DMS53 treated with DMSO at 0.1 percent for 48 hours (cell line): ENCODE data around the gene VAT1L.

Source experiments
- DNase-seq: peaks from one replicate; lab custom pipeline; 2025; ENCODE audit not compliant: unreplicated experiment; lab: John Stamatoyannopoulos, UW

Gene VAT1L

DNA sequence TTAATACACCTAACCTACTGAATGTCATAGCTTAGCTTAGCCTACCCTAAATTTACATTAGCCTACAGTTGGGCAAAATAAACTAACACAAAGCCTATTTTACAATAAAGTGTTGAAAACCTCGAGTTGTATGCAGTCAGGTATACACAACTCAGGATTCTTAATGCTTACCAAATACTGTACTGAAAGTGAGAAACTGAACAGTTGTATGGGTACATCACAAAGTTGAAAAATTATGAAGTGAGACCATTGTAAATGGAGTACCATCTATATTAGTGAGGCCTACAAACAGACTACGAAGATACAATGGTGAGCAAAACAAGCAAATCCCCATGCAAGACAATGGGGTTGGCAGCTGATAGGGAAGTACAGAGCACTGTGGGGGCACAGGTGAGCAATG, 79.7 kb downstream of the VAT1L start:
- DNase-seq = no peak

DNA sequence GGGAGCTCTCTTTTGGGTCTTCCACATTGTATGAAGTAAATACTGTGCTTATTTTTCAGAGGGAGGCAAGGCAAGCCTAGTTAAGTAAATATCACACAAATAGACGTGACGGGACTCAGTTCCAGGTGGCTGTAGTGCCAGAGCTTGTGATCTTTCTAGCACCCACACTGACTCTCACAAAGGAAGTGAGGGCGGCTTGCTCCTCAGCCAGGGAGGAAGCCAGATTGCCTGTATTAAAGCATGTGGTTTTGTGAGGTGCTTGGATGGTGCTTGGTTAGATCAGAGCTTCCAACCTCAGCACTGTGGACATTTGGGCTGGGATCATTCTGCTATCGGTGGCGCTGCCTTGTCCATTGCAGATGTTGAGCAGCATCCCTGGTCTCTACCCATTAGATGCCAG, 80.1 kb downstream of the VAT1L start:
- DNase-seq = no peak

DNA sequence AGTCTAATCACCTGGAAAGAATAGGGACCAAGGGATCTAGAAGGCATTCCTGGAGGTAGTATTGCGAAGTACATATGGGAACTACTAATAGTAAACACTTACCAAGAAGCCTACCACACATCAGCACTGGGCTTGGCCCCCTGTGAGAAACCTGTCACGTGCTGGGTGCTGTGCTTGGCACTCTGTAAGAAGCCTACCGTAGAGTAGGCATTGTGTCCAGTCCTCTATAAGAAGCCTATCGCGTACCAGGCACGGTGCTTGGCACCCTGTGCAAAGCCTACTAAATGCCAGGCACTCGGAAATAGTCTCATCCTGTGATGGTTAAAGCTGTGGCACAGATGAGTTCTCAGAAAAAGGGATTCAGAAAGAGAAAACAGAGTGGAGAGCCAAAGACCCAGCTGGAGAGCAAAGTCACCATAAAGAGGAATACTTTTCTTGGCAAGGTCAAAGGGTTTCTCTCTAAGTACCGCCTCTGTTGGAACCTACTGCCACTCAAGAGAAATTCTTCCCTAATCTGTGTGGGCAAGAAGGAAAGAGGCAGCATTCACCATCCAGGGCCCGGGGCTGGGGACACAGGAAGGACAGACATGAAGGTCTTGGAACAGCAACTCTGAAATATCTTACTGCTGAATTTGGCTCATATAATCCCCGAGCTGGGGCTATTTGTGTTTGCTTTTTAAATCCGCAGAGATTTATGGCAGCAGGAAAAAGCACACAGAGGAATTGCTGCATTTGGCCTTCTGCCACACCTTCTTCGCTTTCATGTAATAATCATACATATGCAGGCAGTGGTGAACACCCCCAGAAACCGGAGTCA, 81.8 kb downstream of the VAT1L start:
- no peak for DNase-seq

DNA sequence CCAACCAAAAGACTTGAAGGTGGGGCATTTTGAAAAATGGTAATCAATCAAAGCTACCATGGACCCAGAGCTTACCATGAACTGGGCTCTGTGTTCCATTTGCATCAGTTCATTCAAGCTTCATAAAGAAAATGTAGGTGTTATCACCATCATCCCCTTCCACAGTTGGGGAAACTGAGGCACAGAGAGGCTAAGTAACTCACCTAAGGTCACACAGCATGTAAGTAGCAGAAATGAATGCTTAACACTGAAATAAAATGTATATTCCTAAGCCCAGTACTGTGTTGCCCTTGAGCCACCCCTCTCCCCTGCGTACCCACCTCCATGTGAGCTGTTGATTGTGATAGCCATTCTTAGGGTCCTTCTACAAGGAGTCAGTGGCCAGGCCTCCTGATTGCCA, 83.6 kb downstream of the VAT1L start:
- DNase-seq = no peak

DNA sequence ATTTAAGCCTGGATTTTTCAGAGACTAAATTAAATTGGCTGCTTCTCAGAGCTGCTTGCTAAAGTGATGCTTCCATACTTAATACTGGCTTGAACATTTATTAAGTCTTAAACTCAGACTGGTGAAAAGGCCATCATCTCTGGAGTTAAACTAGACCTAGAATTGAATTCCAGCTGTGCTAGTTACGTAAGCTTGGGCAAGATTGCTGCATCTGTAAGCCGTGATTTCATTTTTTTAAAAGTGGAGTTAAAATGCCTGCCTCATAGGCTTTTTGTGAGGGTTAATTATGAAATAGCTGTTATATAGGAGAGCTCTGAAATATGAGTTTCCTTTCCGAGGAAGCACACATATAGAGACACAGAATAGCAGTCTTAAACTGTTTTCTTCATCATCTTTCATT, 84.7 kb downstream of the VAT1L start:
- DNase-seq = no peak

DNA sequence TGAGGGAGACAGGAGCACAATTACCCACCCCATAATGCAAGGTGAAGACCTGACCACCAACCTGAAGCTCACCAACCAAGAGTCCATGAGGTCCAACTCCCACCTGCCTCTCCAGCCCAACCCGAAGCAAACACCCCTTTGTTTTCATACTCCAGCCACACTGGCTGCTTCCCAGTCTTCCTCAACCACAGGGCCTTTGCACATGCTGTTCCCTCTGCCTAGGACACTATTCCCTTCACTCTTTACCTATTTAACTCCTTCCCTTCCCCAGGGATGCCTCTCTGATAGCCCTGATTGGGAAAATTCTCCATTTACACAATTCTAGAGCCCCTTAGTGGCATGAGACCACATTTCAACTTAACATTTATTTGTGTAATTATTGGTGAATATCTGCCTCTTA, 86.0 kb downstream of the VAT1L start:
- DNase-seq = no peak

DNA sequence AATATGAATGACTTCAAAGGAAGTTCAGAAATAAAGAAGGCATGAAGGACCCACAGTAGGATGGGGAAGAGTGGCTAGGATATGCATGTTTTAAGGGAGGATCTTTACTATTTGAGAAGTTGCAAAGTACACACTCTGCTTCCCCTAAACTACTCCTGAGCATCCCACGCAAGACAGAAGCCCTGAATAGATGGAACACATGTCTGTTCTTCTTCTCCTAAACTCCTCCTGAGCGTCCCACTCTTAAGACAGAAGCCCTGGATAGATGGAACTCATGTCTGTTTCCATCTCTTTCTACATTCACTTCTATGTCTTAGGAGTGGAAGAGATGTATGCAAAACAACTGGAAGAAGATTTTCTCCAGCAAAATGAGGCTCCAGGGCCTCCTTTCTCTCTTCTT, 88.4 kb downstream of the VAT1L start:
- no peak for DNase-seq

DNA sequence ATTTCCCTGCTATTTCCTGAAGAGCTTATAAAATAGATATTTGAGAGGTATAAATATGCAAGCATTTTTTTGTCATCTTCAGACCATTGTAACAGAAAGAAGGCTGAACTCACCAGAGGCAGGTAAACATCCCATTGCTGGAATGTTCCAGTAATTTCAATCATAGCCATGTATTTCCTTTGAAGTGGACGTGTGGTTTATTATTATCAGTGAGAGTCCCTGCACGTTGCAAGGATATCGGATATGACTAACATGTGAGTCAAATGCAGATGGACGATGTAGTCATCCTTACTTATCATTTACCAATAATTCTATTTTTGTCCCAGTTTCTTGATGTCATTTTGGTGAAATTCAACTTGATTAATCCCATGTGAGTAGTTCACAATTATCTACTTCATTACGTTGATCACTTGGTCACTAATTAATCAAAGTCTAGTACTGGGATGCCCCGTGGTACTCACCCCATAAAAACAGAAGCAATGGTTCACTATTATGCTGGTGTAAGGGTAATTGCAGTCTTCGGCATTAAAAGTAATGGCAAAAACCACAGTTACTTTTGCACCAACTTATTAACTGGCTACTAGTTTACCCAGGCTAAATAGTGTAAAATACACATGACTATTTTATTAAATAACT, 89.5 kb downstream of the VAT1L start:
- no peak for DNase-seq

DNA sequence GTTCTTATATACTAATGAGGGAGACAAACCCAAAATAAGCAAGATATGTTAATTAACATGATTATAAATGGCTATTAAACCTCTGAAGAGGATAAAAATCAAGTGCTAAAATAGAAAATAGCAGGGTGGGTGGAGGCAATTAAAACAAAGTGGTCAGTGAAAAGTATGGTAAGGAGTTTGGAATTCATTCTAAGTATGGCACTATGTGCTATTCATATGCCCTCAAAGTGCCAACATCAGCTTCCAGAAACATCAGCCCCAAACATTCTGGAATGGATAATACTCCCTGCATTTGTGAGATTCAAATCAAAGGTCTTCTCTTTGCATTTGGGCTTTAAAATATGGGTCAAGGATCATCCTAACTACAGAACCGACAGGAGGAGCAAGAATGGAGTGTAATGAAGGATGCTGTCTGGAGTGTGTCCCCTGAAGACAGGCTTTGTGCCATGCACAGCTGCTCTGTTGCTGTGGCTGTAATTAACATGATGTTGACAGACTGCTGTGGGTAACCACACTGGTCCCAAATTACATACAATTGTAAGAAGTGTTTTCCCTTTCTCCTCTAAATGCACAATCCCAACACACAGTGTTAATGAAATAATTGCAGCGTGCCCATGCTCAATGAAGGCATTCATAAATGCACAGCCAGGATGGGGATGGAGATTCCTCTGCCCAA, 93.1 kb downstream of the VAT1L start:
- no peak for DNase-seq

DNA sequence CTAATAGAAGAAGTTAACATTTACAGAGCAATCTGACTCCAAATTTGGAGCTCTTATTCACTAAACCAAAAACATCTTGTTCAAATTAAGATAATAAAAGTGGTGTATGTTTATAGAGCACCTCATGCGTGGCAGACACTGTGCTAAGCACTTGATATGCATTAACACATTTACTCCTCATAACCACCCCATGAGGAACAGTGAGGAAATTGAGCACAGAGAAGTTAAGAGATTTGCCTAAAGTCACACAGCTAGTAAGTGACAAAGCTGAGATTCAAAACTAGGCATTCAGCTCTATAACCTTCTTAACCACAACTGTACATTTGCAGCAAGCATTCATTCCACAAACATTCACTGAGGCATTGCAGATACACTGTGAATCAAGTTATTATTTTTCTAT, 94.0 kb downstream of the VAT1L start:
- DNase-seq = no peak

DNA sequence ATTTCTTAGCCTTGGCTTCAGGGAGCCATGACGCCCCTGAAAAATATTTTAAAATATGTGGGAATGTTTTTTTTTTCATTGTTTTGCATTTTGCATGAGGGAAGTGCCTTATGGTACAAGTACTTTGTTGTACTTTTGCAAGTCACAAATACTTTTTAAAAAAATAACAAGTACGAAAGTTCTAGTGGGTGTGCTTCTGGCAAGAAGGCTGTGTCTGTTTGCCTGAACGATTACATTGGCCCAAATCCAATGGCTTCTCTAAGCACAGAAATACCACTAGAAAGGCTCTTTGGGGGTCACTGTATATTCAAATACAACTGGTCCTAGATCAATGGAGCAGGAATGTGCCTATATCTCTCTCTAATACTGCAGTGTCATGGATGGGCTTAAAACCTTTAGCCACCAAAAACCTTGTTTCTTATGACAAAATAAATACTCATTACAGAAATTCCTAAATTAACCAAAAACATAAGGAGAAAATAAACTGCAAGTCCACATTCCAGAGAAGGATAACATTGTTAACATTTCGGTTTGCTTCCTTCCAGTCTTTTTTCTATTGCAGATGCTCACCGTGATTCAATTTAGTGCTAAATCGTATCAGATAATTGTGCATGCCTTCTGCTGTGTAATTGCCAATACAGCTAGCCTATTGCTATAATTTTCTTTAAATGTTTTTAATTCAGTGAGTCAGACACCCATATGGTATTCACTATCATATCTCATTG, 97.4 kb downstream of the VAT1L start:
- no peak for DNase-seq

DNA sequence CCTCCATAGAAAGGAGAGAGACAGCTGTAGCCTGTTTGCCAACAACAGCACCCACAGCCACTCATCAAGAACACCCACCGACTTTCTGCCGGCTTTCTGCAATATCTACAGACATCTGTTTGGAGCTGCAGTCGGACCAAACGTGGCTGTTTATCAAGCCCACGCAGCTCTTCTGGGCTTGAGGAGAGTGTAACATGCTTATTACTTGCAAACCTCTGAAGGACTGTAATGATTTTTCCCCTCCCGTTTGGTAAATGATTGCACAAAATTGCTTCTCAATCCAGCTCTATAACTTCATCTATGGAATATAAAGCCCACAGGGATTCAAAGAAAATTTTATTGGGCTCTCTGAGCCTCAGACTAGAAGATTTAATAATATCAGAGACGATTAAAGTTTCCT, 100.5 kb downstream of the VAT1L start:
- no peak for DNase-seq

DNA sequence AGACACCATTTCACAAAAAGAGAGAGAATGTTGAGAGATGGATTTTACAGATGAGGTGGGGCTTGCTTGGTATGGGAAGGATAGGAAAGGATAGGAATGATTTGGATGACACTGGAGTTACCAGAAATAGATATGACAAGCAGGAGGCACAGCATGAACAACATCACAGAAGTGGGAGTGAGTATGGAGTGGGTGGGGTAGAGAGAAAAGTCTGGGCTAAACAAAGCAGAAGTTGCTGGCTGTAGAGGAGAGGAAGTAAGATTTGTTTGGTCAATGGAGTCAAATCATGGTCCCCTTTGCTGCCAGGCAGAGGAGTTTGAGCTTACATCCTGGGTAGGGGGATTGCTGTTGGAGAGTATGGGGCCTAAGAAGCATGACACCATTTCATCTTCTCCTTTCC, 101.7 kb downstream of the VAT1L start:
- no peak for DNase-seq

DNA sequence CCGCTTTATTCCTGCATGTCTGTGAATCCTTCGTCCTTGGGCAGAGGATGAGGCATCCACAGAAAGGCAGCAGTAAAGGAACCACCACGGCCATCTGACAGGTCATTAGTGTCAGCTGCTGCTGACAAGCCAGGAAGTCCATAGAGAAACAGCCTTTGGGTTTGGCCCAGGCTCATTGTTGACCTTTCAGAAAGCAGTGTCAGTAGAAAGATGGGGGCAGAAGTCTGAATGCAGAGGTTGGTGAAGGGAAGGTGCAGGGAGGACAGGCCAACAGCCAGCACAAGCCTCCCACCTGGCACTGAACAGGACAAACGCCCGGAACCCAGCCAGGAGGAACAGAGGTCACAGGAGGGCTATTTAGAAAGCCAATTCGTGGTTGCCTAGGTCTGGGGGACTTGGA, 105.8 kb downstream of the VAT1L start:
- no peak for DNase-seq

DNA sequence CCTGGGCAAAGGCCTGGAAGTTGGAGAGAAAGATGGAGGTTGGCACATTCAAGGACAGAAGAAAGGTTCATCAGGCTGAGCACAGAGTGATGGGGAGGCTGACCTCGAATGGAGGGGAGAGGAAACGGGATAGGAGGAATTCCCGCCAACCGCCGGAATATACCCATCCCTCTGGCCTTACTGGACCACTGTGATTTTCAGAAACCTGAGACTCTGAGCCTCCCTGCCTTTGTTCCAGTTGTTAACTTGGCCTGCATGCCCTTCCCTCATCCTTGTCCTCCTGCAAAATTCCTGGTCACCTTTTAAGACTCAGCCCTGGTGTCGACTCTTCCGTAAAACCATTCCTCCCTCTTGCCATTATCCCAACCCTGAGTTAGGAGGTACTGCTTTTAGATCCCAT, 107.6 kb downstream of the VAT1L start:
- DNase-seq = no peak

DNA sequence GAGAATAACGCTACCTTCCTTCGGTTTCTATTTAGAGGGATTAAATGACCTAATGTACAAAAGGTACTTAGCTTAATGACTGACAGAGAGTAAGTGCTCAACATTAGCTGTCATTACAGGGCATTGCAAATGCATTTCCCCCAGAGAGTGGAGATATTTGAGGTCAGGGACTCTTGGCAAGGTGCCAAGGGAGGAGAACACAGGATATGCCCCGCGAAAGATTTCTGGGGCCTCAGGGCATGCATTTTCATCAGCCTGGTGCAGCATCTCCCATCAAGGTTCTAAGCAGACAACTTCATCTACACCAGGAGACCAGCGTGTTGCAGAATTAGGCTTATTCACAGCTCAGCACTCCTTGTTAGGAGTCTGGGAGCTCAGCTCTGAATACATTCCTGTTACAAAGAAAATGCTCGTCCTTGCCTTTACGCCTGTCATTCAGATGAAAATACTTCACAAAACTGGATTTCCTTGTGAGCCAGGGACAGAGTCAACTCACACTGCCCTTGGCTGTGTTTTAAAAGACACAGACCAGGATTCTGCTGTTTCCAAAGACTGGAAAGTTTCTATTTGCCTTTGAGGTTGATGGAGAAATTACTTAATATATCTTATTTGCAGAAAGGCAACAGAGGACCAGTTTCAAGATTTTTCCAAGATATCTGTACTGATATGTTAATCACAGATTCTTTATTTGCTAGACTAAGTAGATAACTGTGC, 108.2 kb downstream of the VAT1L start:
- no peak for DNase-seq

DNA sequence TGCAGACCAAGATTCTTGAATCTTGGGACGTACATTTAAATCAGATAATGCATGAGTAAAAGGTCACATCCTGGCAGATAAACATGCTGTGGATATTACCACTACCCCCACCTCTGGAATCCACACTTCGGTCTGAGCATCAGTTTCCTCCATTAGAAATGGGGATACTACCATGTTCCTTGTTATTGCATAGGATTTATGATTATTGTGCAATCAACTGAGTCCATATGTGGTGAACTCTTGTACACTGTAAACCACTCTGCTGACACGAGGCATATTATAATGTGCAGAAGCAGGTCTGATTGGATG, 108.7 kb downstream of the VAT1L start:
- no peak for DNase-seq

DNA sequence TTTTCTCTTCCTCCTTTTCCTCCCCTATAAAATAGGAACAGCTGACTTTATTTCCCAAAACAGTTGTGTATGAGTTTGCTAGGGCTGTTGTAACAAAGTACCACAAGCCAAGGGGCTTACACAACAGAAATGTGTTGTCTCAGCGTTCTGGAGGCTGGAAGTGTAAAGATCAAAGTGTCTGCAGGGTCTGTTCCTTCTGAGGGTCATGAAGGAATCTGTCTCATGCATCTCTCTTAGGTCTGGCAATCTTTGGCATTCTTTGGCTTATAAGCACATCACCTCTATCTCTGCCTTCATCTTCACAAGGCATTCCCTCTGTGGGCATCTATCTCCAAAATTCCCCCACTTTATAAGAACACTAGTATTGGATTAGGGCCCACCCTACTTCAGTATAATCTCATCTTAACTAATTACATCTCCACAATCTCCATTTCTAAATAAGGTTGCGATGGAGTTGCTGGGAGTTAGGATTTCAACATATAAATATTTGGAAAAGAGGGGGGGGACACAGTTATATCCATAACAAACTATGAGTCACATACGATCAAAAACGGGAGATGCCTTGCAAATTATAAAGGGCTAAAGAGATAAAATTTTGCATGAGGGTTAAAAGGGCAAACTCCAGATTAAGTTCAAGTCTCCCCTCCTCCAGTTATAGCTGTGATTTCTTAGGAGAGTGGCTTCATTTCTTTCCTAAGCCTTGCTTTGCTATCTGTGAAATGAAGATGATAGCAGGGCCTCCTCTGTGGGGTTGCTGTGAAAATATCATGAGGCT, 109.7 kb downstream of the VAT1L start:
- DNase-seq = no peak

DNA sequence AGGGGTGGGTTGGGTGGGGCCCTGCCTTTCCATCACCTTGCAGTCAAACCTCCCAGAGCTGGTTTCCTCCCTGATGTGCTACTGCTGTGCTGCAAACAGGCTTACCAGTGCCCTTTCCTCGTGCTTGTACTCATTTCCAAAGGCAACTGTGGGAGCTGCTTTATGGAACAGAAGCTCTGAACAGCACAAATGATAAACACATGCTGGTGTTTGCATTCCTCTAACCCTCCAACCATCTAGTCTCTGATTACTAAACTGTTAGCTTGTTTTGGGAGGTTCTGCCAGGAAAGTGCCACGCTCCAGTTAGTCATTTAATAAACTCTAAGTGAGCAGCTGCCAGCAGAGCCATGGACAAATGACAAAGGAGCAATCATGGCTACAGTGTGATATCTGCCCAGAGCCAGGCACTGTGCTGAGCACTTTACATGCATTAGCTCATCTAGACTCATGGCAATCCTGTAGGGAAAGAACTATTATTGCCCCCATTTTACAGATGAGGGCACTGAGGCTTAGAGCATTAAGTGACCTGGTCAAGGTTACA, 110.4 kb downstream of the VAT1L start:
- DNase-seq = no peak

DNA sequence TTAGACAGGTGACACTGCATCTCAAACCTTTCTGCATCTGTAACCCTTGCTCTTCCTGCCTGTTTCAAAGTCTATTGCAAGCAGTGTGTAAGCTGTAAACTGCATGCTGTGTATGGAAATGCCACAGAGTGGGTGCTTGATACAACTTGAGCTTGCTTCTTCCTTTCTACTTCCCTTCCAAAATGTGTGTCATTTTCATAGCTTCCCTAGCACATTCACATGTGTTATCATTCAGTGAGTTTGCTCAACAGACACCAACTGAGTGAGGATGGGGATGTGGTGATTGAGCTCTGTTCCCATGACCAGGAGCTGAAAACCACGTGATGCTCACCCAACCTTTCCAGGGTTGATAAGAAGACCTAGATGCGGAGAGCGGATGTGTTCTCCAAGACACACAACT, 111.1 kb downstream of the VAT1L start:
- no peak for DNase-seq
